Measurements from ENCODE around the gene KIAA1614. TPM values are rescaled to one million over a fixed set of nuclear protein-coding genes. Genes with fewer than 3 reads are reported as not detected.

The KIAA1614 gene
- total RNA-seq, 1 donor from 2014 or later: 8.2 TPM

DNA sequence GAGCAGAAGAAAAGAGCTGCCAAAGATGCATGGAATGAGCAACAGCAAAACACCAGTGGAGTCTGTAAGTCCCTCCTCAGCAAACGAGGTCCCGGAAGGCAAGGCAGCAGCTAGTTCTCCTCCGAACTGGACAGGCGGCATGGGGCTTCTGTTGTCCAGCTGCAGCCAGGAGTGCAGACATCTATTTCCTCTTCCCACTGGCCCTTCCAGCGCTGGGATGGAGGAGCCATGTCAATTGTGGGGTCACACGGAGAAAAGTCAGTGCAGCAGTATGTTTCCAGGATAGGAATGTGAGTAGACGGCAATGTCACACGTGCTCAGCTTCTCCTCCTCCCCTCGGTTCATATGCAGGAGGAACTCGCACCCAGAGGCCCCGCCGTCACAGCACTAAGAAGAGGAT lies 63.5 kb downstream of the KIAA1614 start:
- TF ChIP-seq, protein P1, sequence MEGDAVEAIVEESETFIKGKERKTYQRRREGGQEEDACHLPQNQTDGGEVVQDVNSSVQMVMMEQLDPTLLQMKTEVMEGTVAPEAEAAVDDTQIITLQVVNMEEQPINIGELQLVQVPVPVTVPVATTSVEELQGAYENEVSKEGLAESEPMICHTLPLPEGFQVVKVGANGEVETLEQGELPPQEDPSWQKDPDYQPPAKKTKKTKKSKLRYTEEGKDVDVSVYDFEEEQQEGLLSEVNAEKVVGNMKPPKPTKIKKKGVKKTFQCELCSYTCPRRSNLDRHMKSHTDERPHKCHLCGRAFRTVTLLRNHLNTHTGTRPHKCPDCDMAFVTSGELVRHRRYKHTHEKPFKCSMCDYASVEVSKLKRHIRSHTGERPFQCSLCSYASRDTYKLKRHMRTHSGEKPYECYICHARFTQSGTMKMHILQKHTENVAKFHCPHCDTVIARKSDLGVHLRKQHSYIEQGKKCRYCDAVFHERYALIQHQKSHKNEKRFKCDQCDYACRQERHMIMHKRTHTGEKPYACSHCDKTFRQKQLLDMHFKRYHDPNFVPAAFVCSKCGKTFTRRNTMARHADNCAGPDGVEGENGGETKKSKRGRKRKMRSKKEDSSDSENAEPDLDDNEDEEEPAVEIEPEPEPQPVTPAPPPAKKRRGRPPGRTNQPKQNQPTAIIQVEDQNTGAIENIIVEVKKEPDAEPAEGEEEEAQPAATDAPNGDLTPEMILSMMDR (IDR thresholded peaks at IDR 0.05): no peak
- H3K36me3 Mint-ChIP-seq (ENCODE audit: low read depth): peaks cover 29% of the 10 kb centered on the region
- no peaks in the 10 kb centered on the region for H3K9me3 Mint-ChIP-seq (ENCODE audit: low read depth)
- DNase-seq (ENCODE audit: low spot score): no peak
- no peaks in the 10 kb centered on the region for H3K27me3 Mint-ChIP-seq (ENCODE audit: low read depth)
- no peak overlapping the region for H3K4me3 Mint-ChIP-seq (ENCODE audit: unreplicated experiment)
- peaks cover 18% of the 10 kb centered on the region for H3K4me1 Mint-ChIP-seq (ENCODE audit: low read depth)
- H3K27ac Mint-ChIP-seq (ENCODE audit: unreplicated experiment): no peak overlapping the region

DNA sequence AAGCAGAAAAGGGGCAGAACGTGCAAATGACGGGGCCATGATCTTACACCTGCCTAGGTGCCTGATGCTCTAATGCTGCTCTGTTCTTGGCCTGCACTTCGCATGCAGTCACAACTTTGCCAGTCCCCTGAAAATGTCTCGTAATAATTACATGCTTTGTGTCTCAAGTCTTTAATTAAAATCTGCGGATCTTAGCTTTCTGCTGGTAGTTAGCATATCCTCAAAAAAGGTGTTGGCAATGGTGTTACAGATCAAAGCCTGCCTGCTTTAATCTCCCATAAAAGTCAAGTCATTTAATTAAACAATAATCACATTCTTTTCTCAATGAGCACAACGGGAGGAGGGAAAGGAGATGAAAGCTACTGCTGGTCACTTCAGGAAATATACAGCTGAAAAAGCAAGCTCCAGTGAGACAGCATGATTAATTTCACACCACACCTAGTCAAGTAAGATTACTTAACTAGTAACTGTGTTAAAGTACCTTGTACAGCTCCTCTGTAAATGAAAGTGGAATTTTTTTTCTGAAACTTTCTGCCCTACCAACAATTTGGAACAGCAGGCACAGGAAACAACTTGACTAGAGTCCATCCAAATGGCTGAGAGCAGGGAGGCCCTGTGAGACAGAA lies 64.1 kb downstream of the KIAA1614 start:
- Mint-ChIP-seq H3K27me3 (ENCODE audit: low read depth) (no peaks in the 10 kb centered on the region), H3K9me3 (ENCODE audit: low read depth) (no peaks in the 10 kb centered on the region), H3K27ac (ENCODE audit: unreplicated experiment) (no peak overlapping the region), H3K36me3 (ENCODE audit: low read depth) (peaks cover 27% of the 10 kb centered on the region), H3K4me1 (ENCODE audit: low read depth) (peaks cover 24% of the 10 kb centered on the region), H3K4me3 (ENCODE audit: unreplicated experiment) (no peak overlapping the region)
- TF ChIP-seq, protein P1 (IDR thresholded peaks at IDR 0.05): no peak
- no peak for DNase-seq (ENCODE audit: low spot score)

DNA sequence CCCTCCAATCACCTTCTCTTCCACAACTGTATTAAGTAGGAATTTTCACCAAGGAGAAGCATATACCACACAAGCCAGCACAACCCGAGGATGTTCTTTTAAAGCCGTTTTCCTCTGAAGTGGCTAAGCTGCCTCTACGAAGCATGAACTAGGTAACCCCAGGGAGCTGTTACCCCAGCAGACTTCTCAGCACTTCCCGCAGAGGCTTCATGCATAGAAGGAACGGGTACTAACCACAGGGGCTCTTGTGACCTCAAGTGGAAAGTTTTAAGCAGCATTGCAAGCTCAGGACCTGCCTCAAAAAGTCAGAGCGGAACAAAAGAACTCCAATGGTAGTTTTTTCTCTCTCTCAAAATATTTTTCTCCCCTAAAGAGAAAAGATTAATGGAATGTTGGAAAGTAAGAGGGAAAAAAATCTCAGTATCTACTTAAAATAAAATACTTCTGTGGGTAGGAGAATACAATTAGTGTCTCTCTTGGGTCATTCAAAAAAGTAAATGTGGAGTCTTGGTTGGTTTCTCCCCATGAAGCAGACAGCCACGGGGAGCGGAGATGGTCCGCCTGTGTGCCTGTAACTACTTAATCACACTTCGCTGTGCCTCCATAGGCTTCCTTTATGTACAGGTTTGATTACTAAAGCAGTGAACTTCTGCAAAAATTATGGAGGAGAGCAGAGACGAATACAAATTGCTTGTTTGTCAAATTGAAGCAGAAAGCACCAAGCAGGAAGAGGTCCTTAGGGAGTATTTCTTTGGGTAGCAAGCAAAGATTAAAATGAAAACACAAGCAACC lies 69.1 kb downstream of the KIAA1614 start:
- Mint-ChIP-seq H3K4me1 (ENCODE audit: low read depth) (peaks cover 25% of the 10 kb centered on the region), H3K27me3 (ENCODE audit: low read depth) (no peaks in the 10 kb centered on the region), H3K9me3 (ENCODE audit: low read depth) (no peaks in the 10 kb centered on the region), H3K4me3 (ENCODE audit: unreplicated experiment) (no peak overlapping the region), H3K36me3 (ENCODE audit: low read depth) (peaks cover 21% of the 10 kb centered on the region), H3K27ac (ENCODE audit: unreplicated experiment) (peak overlapping the region; percentile 68)
- TF ChIP-seq, protein P1 (IDR thresholded peaks at IDR 0.05): no peak
- no peak for DNase-seq (ENCODE audit: low spot score)

DNA sequence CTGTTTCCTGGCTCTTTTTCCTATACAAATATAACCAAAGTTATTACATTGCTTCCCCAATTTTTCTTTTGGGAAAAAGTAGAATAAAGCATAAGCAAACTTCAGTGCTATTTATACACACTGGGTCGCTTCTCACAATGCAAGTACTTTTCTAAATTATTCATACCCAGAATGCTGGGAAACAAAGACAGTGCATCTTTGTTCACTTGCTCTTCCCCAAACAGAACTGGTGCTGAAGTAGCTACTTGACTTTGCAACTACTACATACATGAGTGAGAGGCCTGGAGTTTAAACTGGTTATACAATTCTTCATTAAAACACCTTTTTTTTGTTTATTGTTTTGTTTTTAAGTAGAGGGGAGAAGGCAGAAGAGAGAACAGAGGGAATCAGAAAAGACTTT lies 69.7 kb downstream of the KIAA1614 start:
- Mint-ChIP-seq H3K27ac (ENCODE audit: unreplicated experiment) (peak overlapping the region; percentile 53), H3K36me3 (ENCODE audit: low read depth) (peaks cover 26% of the 10 kb centered on the region)

DNA sequence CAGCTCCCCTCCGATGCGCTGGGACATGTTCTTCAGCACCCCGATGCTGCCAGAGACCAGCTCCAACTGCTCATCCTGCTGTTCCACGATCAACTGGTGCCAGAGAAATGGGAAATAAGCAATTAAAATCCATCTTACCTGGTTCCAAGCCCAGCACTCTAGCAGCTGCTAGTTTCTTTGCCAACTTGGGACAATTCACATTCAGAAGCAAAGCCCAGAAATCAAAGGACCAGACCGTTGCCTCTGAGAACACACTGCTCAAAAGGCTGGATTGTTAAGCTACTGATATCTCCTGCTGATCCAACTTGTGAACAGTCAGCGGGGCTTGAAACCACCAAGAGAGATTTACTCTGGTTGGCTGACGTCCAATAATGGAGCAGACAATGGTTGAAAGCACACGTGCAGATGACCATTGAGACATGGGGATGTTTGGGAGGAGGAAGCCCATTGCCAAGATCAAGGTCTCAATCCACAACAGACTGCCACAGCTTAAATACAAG lies 75.6 kb downstream of the KIAA1614 start:
- Mint-ChIP-seq H3K27me3 (ENCODE audit: low read depth) (no peaks in the 10 kb centered on the region), H3K9me3 (ENCODE audit: low read depth) (no peaks in the 10 kb centered on the region), H3K36me3 (ENCODE audit: low read depth) (peaks cover 46% of the 10 kb centered on the region), H3K27ac (ENCODE audit: unreplicated experiment) (no peak overlapping the region), H3K4me3 (ENCODE audit: unreplicated experiment) (no peak overlapping the region), H3K4me1 (ENCODE audit: low read depth) (no peaks in the 10 kb centered on the region)
- TF ChIP-seq, protein P1 (IDR thresholded peaks at IDR 0.05): no peak
- no peak for DNase-seq (ENCODE audit: low spot score)

More for the DNA sequence above, 69.7 kb downstream of the KIAA1614 start:
- TF ChIP-seq, protein P1 (IDR thresholded peaks at IDR 0.05): no peak
- DNase-seq (ENCODE audit: low spot score): no peak
- H3K9me3 Mint-ChIP-seq (ENCODE audit: low read depth): no peaks in the 10 kb centered on the region
- peaks cover 22% of the 10 kb centered on the region for H3K4me1 Mint-ChIP-seq (ENCODE audit: low read depth)
- H3K27me3 Mint-ChIP-seq (ENCODE audit: low read depth): no peaks in the 10 kb centered on the region
- no peak overlapping the region for H3K4me3 Mint-ChIP-seq (ENCODE audit: unreplicated experiment)
